ACHN (cell line): ENCODE measurements around the gene ZGPAT.

Experiments
- DNase-seq: peaks from one replicate; pipeline ENCODE4 v3.0.0-alpha.2; 2015
- in situ Hi-C: cut with HindIII; loops from 2 replicates; pipeline ENCODE4 v1.10.0; 2017; ENCODE audit warnings: low sequenced_read_pairs, low pct_ligation_motif_present, low pct_unique_long_range_greater_than_20kb

Gene ZGPAT

GRCh38 chr20:63690003-63690897 lies 17.6 kb upstream of the ZGPAT start:
- in situ Hi-C loops: no loop called here
- no peak for DNase-seq

GRCh38 chr20:63690898-63691710 lies 16.7 kb upstream of the ZGPAT start:
- in situ Hi-C loops: no loop called here
- DNase-seq: no peak

GRCh38 chr20:63691711-63692435 lies 16.0 kb upstream of the ZGPAT start:
- no peak for DNase-seq
- in situ Hi-C loops: no loop called here

- DNase-seq: no peak
- in situ Hi-C loops: no loop called here
These were observed 15.3 kb upstream of the ZGPAT start for GRCh38 chr20:63692436-63693082.

GRCh38 chr20:63693083-63693732 lies 14.6 kb upstream of the ZGPAT start:
- in situ Hi-C loops: no loop called here
- no peak for DNase-seq

- in situ Hi-C loops: no loop called here
These were observed 13.9 kb upstream of the ZGPAT start for GRCh38 chr20:63693733-63694583.

GRCh38 chr20:63694584-63695423 lies 13.0 kb upstream of the ZGPAT start:
- in situ Hi-C loops: no loop called here
- DNase-seq: no peak

More at GRCh38 chr20:63693733-63694583, 13.9 kb upstream of the ZGPAT start:
- DNase-seq: no peak

- no peak for DNase-seq
- in situ Hi-C loops: no loop called here
These were observed 12.2 kb upstream of the ZGPAT start for GRCh38 chr20:63695424-63696305.

GRCh38 chr20:63696306-63696627 lies 11.6 kb upstream of the ZGPAT start:
- in situ Hi-C loops: no loop called here
- peak; percentile 66 for DNase-seq

- in situ Hi-C loops: no loop called here
- DNase-seq: no peak
These were observed 11.0 kb upstream of the ZGPAT start, which contains the start of gene TNFRSF6B for GRCh38 chr20:63696628-63697356. TSS of gene TNFRSF6B (plus strand) at chr20:63696652. CDS start at chr20:63696768, 116 bp downstream.

GRCh38 chr20:63697357-63697867 lies 10.4 kb upstream of the ZGPAT start:
- peak; percentile 22 for DNase-seq
- in situ Hi-C loops: no loop called here

GRCh38 chr20:63697868-63698545 lies 9.8 kb upstream of the ZGPAT start:
- in situ Hi-C loops: no loop called here
- peak; percentile 27 for DNase-seq

- in situ Hi-C loops: no loop called here
- DNase-seq: peak; percentile 82
These were observed 8.9 kb upstream of the ZGPAT start for GRCh38 chr20:63698739-63699465.
